Type B pancreatic cell (in vitro differentiated cells): ENCODE measurements around the gene SLCO3A1. TPM values are rescaled to one million over a fixed set of nuclear protein-coding genes. Genes with fewer than 3 reads are reported as not detected.
A peak's percentile ranks its signal among the peaks of the same experiment; 100 is the strongest.
"Not testable (repeated sequence)": the region's sequence is repeated elsewhere in the genome, so short reads cannot be mapped to it uniquely, and the experiment has no call there.

Experiments used
- DNase-seq: peaks from one replicate; pipeline ENCODE4 v3.0.0; 2021; ENCODE audit warnings: mixed read lengths; ENCODE audit not compliant: unreplicated experiment; ENCODE audit errors: extremely low spot score
- H3K27ac Mint-ChIP-seq: 2 replicates; pipeline ENCODE4 v1.8.0; 2021; ENCODE audit warnings: mild to moderate bottlenecking, mixed read lengths
- H3K27me3 Mint-ChIP-seq: 2 replicates; pipeline ENCODE4 v1.8.0; 2021; ENCODE audit warnings: mixed read lengths
- H3K36me3 Mint-ChIP-seq: 2 replicates; pipeline ENCODE4 v1.8.0; 2021; ENCODE audit warnings: mixed read lengths
- H3K4me1 Mint-ChIP-seq: one replicate; pipeline ENCODE4 v1.8.0; 2021; ENCODE audit warnings: mixed read lengths; ENCODE audit not compliant: unreplicated experiment
- H3K4me3 Mint-ChIP-seq: 2 replicates; pipeline ENCODE4 v1.8.0; 2021; ENCODE audit warnings: mild to moderate bottlenecking, mixed read lengths
- H3K9me3 Mint-ChIP-seq: 2 replicates; pipeline ENCODE4 v1.8.0; 2021; ENCODE audit warnings: mixed read lengths
- CTCF ChIP-seq: fragments of 200-600 bp; sonication (generic); conservative IDR thresholded peaks from 2 replicates; pipeline ENCODE4 v1.5.0; 2021; ENCODE audit warnings: antibody characterized with exemption, mild to moderate bottlenecking
- total RNA-seq: library from RNA; stranded (reverse); gene quantifications from 2 replicates; pipeline ENCODE4 v1.2.1, GENCODE V29; 2021; ENCODE audit warnings: low replicate concordance

The SLCO3A1 gene
- total RNA-seq, 1 donor from 2014 or later = 30.9 TPM

GRCh38 chr15:91952216-91952615 is 98.7 kb downstream of the SLCO3A1 start:
- no peak for DNase-seq
- no peak for TF ChIP-seq CTCF
- Mint-ChIP-seq H3K9me3 (no peaks in the 10 kb centered on the region), H3K4me3 (no peak overlapping the region), H3K27me3 (peaks cover 2% of the 10 kb centered on the region), H3K27ac (peak overlapping the region; percentile 60), H3K4me1 (peaks cover 39% of the 10 kb centered on the region), H3K36me3 (peaks cover 2% of the 10 kb centered on the region)

- no peaks in the 10 kb centered on the region for H3K9me3 Mint-ChIP-seq
- no peak for TF ChIP-seq CTCF
- H3K36me3 Mint-ChIP-seq = no peaks in the 10 kb centered on the region
- no peak for DNase-seq
- H3K27ac Mint-ChIP-seq = peak overlapping the region; percentile 79
- no peaks in the 10 kb centered on the region for H3K27me3 Mint-ChIP-seq
- peaks cover 28% of the 10 kb centered on the region for H3K4me1 Mint-ChIP-seq
- H3K4me3 Mint-ChIP-seq = no peak overlapping the region
These were observed 99.9 kb downstream of the SLCO3A1 start for GRCh38 chr15:91953432-91953831.

GRCh38 chr15:91954292-91954691 is 100.8 kb downstream of the SLCO3A1 start:
- Mint-ChIP-seq H3K36me3 (no peaks in the 10 kb centered on the region), H3K4me3 (no peak overlapping the region)

GRCh38 chr15:91956026-91956723 is 102.7 kb downstream of the SLCO3A1 start:
- no peak for DNase-seq
- H3K9me3 Mint-ChIP-seq = no peaks in the 10 kb centered on the region
- peaks cover 15% of the 10 kb centered on the region for H3K4me1 Mint-ChIP-seq
- H3K36me3 Mint-ChIP-seq = no peaks in the 10 kb centered on the region
- no peak for TF ChIP-seq CTCF
- peak overlapping the region; percentile 75 for H3K27ac Mint-ChIP-seq
- no peaks in the 10 kb centered on the region for H3K27me3 Mint-ChIP-seq
- H3K4me3 Mint-ChIP-seq = peak overlapping the region; percentile 19

More at GRCh38 chr15:91954292-91954691, 100.8 kb downstream of the SLCO3A1 start:
- Mint-ChIP-seq H3K4me1 (peaks cover 26% of the 10 kb centered on the region), H3K27me3 (no peaks in the 10 kb centered on the region), H3K27ac (peak overlapping the region; percentile 53), H3K9me3 (no peaks in the 10 kb centered on the region)
- TF ChIP-seq CTCF = no peak
- no peak for DNase-seq

- no peaks in the 10 kb centered on the region for H3K27me3 Mint-ChIP-seq
- H3K4me1 Mint-ChIP-seq = peaks cover 23% of the 10 kb centered on the region
- DNase-seq = no peak
- no peak overlapping the region for H3K4me3 Mint-ChIP-seq
- peaks cover 5% of the 10 kb centered on the region for H3K36me3 Mint-ChIP-seq
- peaks cover 3% of the 10 kb centered on the region for H3K9me3 Mint-ChIP-seq
- TF ChIP-seq CTCF = no peak
- peak overlapping the region; percentile 32 for H3K27ac Mint-ChIP-seq
These were observed 107.8 kb downstream of the SLCO3A1 start for GRCh38 chr15:91961357-91961756.

- not testable (repeated sequence) for H3K4me3 Mint-ChIP-seq, H3K9me3 Mint-ChIP-seq, DNase-seq, H3K27me3 Mint-ChIP-seq, H3K36me3 Mint-ChIP-seq
- H3K4me1 Mint-ChIP-seq = peaks cover 26% of the 10 kb centered on the region
- H3K27ac Mint-ChIP-seq = peak overlapping the region; percentile 86
These were observed 110.2 kb downstream of the SLCO3A1 start for GRCh38 chr15:91963747-91964146.
